GM18499 (cell line): Measurements from ENCODE around the gene KRT14.
"Not testable (repeated sequence)": the region's sequence is repeated elsewhere in the genome, so short reads cannot be mapped to it uniquely, and the experiment has no call there.

Source experiments
- ATAC-seq: cut with Tn5 transposase; IDR thresholded peaks from one replicate; pipeline ENCODE4 v1.9.1; 2021; ENCODE audit warnings: moderate number of reproducible peaks; ENCODE audit not compliant: insufficient read depth, unreplicated experiment

The KRT14 gene

DNA sequence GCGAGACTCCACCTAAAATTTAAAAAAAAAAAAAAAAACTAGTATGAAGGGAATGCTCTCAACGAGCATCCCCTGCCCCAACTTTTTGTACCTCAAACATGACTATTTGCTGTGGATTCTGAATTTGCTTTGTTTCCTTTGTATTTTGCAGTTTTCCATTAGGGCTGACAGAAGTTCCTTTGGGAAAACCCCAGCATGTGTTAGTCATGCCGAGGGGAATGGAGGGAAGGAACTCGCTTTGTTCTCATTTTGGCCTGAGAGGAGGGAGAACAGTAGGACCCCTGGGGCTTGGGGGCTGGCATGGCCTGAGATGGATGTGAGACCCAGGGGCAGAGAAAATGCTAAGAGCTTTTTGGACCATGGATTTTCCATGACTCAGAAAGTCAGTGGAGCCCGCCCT is 35.3 kb downstream of the KRT14 start:
- no peak for ATAC-seq

DNA sequence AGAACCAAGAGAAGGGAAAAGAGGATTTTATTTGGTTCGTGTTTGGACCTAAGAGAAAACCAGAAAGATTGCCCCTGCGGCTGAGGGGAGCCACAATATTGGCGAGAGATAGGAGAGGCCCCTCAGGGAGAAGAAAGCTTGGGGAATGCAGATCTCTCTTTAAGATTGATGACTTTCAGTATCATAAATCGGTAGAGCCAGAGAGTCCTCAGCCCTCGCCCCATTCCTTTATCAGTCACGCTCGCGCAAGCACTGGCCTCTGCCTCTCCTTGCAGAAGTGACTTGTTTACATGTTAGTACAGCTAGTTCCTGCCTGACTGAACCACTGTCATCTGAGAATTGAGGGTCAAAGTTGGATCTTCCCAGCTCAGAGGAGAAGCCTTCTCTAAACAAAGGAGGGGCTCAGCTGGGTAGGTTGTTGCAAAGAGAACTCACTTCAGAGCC is 37.1 kb downstream of the KRT14 start:
- no peak for ATAC-seq

- no peak for ATAC-seq
Measured at GRCh38 chr17:41548844-41549595, 37.7 kb downstream of the KRT14 start.

- no peak for ATAC-seq
Measured at GRCh38 chr17:41547921-41548843, 38.5 kb downstream of the KRT14 start.

DNA sequence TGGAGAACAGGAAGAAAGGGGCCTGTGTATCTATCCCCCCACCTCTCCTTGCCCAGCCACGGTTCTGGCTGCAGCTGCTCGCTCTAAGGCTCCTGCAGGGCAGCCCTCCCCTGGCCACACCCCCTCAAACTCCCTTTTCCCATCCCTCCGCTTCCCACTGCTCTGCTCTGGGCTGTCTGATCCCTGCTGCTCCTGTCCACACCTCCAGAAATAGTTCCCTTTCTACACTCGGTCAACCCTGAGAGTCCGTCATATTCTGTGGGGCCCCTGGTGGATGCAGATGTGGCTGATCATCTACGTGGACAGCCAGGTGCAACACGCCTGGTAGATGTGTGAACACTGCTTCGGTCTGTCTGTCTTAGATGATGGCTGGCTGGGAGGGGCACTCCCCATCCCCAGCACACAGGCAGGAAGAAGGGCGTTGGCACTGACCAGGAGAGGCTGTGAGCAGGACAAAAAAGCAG is 39.3 kb downstream of the KRT14 start:
- no peak for ATAC-seq

- ATAC-seq: no peak
Measured at GRCh38 chr17:41546819-41547218, 39.9 kb downstream of the KRT14 start.

DNA sequence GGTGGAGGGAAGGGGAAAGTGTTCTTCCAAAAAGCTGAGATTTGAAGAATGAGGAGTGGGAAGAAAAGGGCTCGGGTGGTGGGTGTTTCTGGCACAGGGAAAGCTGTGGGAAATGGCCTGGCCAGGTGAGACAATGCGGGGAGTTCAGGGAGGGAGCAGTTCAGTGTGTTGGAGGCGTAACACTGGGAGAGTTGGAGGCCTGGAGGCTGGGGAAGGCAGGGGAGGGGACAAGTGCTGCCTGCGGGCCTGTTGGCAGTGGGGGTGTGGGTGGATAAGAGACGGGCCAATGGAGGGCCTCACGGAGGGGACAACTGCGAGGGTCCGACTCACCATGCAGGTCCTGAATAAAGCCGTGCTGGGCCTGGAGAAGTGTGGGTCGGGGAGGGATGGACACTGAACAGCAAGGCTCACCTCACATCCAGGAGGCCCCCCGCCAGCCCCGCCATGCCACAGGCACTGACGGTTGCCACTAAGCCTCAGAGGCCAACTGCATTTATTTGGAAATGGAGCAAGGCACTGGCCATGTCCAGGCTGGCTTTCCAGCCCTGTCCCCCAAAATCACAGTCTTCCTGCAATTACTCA is 40.8 kb downstream of the KRT14 start:
- ATAC-seq: no peak

DNA sequence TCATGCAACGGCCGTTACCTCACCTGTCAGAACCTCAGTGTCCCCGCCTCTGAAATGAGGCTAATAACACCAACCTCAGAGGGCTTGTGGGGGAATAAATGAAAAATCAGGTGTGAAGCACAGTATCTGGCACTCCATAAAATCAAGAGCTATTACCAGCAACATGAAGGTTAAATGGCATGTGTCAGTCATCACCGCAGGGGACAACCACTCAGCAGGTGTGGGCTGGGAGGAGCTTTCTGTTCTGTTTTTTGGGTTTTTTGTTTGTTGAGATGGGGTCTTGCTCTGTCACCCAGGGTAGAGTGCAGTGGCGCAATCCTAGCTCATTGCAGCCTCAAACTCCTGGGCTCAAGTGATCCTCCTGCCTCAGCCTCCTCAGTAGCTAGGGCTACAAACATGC is 41.8 kb downstream of the KRT14 start:
- no peak for ATAC-seq

DNA sequence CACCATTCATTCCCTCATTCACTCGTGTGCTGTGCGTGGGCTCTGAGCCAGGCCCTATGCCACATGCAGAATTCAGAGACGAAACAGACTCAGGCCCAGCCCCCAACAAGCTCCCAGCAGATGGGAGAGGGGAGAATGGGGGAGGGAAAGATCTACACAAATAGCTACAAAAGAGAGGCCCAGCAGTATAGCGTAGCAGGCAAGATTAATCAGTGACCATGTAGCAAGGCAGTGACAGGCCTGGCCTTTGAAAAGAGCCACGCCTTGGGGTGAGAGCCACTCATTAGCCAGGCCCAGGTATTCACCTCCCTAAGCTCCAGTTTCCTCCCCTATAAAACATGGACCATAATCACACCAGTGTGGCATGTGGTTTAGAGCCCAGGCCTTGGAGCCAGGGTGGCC is 42.2 kb downstream of the KRT14 start:
- ATAC-seq: no peak

- not testable (repeated sequence) for ATAC-seq
Measured at GRCh38 chr17:41542786-41543185, 43.9 kb downstream of the KRT14 start.

DNA sequence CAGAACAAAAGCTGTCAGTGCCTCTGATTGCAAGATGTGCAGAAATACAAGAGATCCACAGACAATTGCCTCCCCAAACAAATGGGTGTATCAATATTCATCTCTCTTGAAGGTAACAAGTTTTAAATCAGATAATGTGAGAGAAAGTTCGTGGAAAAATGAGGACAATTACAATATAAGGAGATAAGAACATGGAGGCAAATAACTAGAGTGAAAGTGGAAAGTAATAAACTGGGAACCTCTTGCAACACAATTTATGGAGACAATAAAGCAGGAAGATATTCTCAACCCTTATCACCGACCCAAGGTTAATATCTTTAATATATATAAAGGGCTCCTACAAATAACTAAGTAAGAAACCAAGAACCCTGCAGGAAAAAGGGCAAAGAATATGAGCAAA is 44.3 kb downstream of the KRT14 start:
- no peak for ATAC-seq

- ATAC-seq: no peak
Measured at GRCh38 chr17:41540921-41541625, 45.6 kb downstream of the KRT14 start.

GRCh38 chr17:41539979-41540701 is 46.6 kb downstream of the KRT14 start:
- ATAC-seq: no peak

GRCh38 chr17:41539071-41539492 is 47.6 kb downstream of the KRT14 start:
- ATAC-seq: no peak

DNA sequence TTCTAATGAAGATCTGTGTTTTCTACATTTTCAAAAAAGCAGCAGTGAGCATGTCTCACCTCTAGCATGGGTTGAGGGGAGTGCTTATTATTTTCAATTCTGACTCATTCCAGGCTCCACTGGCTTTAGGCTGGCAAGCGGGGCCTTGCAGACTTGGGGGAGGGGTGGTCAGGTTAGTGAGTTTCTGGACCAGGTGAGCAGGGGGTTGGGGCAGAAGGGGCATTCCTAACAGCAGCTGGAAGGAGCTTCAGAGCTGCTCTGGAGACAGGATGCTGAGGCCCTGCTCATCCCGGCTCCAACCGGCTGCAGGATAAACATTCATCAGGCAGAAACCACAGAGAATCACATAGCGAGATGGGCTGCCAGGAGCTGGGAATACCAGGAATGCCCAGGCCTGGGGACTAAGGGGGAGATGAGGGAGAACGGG is 48.1 kb downstream of the KRT14 start:
- no peak for ATAC-seq

- ATAC-seq: no peak
Measured at GRCh38 chr17:41537990-41538389, 48.7 kb downstream of the KRT14 start.

DNA sequence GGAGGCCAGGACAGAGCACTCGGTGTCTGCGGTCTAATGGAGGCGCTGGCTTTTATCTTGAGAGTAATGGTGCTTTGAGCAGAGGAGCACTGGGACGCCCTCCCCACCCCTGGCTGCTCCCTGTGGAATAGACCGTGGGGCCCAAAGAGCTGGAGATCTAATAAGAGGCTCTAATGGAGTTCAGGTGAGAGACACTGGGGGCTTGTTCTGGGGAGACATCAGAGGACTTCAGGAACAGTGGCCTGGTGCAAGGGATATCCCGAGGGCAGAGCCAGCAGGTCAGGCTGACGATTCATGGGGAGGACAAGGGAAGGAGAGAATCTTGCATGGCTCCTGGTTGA is 49.1 kb downstream of the KRT14 start:
- no peak for ATAC-seq

DNA sequence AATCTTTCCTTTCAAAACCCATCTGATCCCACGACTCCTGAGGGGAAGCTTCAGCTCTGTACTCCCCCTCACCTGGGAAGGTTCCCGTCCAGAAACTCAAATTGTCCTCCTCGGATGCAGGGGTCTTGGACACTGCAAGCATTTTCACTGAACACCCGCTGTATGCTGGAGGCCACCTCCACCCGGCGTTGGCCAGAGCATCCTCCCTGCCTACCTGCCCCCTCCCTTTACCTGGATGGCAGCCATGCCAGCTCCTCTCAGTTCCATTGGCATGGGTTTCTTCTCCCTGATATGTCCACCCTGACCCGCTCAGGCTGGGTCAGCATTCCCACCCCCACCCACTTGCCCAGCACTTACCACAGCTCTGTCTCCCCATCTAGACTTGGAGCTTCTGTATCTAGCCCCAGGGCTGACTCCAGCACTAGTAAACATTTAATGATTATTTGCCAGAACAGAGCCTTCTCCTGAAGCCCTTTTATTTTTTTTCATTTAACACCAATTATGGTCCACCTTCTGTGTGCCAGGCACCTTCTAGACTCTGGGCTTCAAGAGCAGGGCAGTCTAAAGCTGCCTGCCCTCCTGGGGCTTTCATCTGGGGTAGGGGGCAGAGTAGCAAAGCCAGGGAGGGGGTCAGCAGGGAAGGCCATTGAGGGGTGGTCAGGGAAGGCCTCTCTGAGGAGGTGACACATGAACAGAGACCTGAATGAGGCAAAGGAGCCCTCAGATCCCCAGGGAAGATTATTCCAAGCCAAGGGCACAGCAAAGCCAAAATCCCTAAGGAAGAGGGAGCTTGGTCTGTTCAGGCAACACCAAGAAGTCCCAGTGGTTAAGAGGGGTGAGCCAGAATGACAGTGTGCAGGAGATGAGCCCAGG is 49.7 kb downstream of the KRT14 start:
- no peak for ATAC-seq
